Ovary (tissue), 3 donors: ENCODE results near the gene ZNF586.
"Not testable (repeated sequence)": the region's sequence is repeated elsewhere in the genome, so short reads cannot be mapped to it uniquely, and the experiment has no call there.

Experiments
- POLR2A ChIP-seq: fragments of 450-650 bp; IDR thresholded peaks from one replicate; pipeline ENCODE4 v1.6.1; 2017; ENCODE audit warnings: antibody characterized with exemption, mild to moderate bottlenecking, moderate library complexity
- TF ChIP-seq, protein P1 (sequence below), 3 donors: fragments of 450-650 bp in 2 of 3; fragments of 200-600 bp in 1 of 3; IDR thresholded peaks; one replicate each; pipeline versions ENCODE4 v1.5.1 to v1.8.0; 2016 to 2022; ENCODE audit warnings: antibody characterized with exemption in 3 of 3, mild to moderate bottlenecking in 1 of 3
- donor health status: DM: no; HTN: no; CAD: no.

DNA sequence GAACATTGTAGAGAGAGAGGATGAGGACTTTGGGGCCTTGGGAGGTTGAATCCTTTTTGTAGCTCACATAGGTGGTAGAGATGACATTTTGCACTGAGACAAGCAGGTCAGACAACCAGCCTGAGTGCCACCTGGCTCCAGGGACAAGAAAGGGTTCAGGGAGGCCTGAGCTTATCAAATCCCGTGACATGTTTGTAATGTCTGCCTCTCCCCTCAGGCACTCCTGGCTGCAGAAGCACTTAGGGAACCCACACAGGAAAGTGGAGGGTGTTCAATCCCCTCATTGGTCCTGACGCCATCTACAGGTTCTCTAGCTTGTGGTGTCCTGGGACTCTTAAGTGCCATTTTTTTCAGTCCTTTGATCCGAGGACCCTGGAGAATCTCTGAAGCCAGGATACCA, 51.6 kb downstream of the ZNF586 start:
- TF ChIP-seq, protein P1, sequence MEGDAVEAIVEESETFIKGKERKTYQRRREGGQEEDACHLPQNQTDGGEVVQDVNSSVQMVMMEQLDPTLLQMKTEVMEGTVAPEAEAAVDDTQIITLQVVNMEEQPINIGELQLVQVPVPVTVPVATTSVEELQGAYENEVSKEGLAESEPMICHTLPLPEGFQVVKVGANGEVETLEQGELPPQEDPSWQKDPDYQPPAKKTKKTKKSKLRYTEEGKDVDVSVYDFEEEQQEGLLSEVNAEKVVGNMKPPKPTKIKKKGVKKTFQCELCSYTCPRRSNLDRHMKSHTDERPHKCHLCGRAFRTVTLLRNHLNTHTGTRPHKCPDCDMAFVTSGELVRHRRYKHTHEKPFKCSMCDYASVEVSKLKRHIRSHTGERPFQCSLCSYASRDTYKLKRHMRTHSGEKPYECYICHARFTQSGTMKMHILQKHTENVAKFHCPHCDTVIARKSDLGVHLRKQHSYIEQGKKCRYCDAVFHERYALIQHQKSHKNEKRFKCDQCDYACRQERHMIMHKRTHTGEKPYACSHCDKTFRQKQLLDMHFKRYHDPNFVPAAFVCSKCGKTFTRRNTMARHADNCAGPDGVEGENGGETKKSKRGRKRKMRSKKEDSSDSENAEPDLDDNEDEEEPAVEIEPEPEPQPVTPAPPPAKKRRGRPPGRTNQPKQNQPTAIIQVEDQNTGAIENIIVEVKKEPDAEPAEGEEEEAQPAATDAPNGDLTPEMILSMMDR (IDR thresholded peaks at IDR 0.05) = not testable (repeated sequence)
- TF ChIP-seq POLR2A = not testable (repeated sequence)
